H1 (cell line): ENCODE measurements around the gene SERPINB6.

ENCODE experiments used
- CBX8 ChIP-seq: fragments of 300-800, 300-1000 bp; sonication (generic); IDR thresholded peaks from 2 replicates; pipeline ENCODE4 v1.7.1; 2016; ENCODE audit warnings: low read depth, low read length, borderline replicate concordance
- EP300 ChIP-seq, 2 experiments: IDR thresholded peaks; 1 replicate in 1 of 2; 2 replicates in 1 of 2; pipeline ENCODE4 v1.6.1; 2011 to 2012; ENCODE audit warnings: low read depth in 2 of 2, low read length in 2 of 2, mild to moderate bottlenecking in 2 of 2, borderline replicate concordance in 1 of 2, inconsistent platforms in 1 of 2, moderate library complexity in 1 of 2
- GABPA ChIP-seq: IDR thresholded peaks from 2 replicates; pipeline ENCODE4 v1.6.1; 2011; ENCODE audit warnings: mild to moderate bottlenecking, low read length, moderate library complexity, borderline replicate concordance; ENCODE audit not compliant: insufficient read depth
- HDAC2 ChIP-seq, 2 experiments: fragments of 300-600 bp in 1 of 2; sonication (generic) in 1 of 2; IDR thresholded peaks; 2 replicates each; pipeline ENCODE4 v1.6.1; 2011 to 2012; ENCODE audit warnings: low read depth in 2 of 2, low read length in 2 of 2, mild to moderate bottlenecking in 2 of 2, moderate library complexity in 2 of 2, borderline replicate concordance in 1 of 2, inconsistent platforms in 1 of 2
- HDAC6 ChIP-seq: IDR thresholded peaks from one replicate; pipeline ENCODE4 v1.7.1; 2012; ENCODE audit warnings: low read depth, mild to moderate bottlenecking, inconsistent platforms, low read length, moderate library complexity
- JUND ChIP-seq: IDR thresholded peaks from 2 replicates; pipeline ENCODE4 v1.6.1; 2011; ENCODE audit warnings: mild to moderate bottlenecking, improper control_type of control experiment, low read length
- NRF1 ChIP-seq: IDR thresholded peaks from 2 replicates; pipeline ENCODE4 v1.6.1; 2011; ENCODE audit warnings: mild to moderate bottlenecking, low read depth, low read length, improper control_type of control experiment
- POLR2A ChIP-seq, 2 experiments: IDR thresholded peaks; 1 replicate in 1 of 2; 2 replicates in 1 of 2; pipeline ENCODE4 v1.6.1; 2011; ENCODE audit warnings: low read depth in 2 of 2, low read length in 2 of 2, mild to moderate bottlenecking in 2 of 2; ENCODE audit errors: control extremely low read depth in 1 of 2
- POLR2AphosphoS5 ChIP-seq: IDR thresholded peaks from 2 replicates; pipeline ENCODE4 v1.6.1; 2011; ENCODE audit warnings: low read depth, low read length
- RXRA ChIP-seq: IDR thresholded peaks from 2 replicates; pipeline ENCODE4 v1.6.1; 2011; ENCODE audit warnings: low read depth, mild to moderate bottlenecking, low read length, moderate library complexity; ENCODE audit not compliant: insufficient read depth
- SP1 ChIP-seq: IDR thresholded peaks from 2 replicates; pipeline ENCODE4 v1.6.1; 2011; ENCODE audit warnings: low read depth, low read length
- TAF1 ChIP-seq: IDR thresholded peaks from 2 replicates; pipeline ENCODE4 v1.6.1; 2011; ENCODE audit warnings: mild to moderate bottlenecking, low read depth, low read length
- TF ChIP-seq, protein P1 (sequence below), 3 experiments: IDR thresholded peaks; 1 replicate in 2 of 3; 2 replicates in 1 of 3; pipeline versions ENCODE4 v1.5.1 to v1.6.1; 2011; ENCODE audit warnings: low read length in 3 of 3, mild to moderate bottlenecking in 3 of 3, inconsistent platforms in 2 of 3, low read depth in 1 of 3, moderate library complexity in 1 of 3; ENCODE audit not compliant: insufficient read depth in 1 of 3; ENCODE audit errors: control extremely low read depth in 1 of 3
- TF ChIP-seq, protein P2 (sequence below): IDR thresholded peaks from 2 replicates; pipeline ENCODE4 v1.6.1; 2012; ENCODE audit warnings: inconsistent platforms

DNA sequence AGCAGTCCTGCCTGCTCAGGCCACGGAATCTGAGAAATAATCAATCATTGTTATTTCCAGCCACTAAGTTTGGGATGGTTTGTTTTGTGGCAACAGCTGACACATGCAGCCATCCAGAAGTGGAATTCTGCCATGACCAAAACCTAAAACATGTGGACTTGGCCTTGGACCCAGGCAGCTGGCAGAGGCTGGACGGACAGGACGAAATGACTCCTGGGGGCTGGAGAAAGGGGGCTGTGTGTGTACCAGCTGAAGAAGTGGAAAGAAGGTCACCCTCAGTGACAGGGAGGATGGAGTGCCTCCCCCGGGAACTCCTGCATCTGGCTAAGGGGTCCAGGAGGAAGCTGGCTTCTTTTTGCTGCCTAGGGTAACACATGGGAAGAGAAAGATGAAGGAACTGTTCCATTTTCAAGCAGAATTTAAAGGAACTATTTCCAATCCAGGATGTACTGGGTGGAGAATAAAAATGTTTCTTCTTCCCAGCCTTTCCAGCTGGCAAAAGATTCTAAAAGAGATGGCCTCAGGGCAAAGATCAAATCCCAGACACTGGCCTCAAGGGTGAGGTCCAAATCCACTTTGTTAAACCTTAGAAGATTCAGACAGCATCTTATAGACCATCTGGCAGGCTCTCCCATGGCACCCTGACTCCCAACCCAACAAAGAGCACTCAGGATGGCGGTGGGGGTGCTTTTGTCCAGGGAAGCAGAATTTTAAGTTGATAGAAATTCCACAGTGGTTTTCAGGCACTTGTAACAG lies 14.3 kb downstream of the SERPINB6 start:
- TF ChIP-seq, protein P1, sequence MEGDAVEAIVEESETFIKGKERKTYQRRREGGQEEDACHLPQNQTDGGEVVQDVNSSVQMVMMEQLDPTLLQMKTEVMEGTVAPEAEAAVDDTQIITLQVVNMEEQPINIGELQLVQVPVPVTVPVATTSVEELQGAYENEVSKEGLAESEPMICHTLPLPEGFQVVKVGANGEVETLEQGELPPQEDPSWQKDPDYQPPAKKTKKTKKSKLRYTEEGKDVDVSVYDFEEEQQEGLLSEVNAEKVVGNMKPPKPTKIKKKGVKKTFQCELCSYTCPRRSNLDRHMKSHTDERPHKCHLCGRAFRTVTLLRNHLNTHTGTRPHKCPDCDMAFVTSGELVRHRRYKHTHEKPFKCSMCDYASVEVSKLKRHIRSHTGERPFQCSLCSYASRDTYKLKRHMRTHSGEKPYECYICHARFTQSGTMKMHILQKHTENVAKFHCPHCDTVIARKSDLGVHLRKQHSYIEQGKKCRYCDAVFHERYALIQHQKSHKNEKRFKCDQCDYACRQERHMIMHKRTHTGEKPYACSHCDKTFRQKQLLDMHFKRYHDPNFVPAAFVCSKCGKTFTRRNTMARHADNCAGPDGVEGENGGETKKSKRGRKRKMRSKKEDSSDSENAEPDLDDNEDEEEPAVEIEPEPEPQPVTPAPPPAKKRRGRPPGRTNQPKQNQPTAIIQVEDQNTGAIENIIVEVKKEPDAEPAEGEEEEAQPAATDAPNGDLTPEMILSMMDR (IDR thresholded peaks at IDR 0.05; ENCODE audit: control extremely low read depth in 1 of 3, insufficient read depth in 1 of 3, low read depth in 1 of 3, low read length in 3 of 3), result no peak
- TF ChIP-seq POLR2A (IDR thresholded peaks at IDR 0.05; ENCODE audit: control extremely low read depth in 1 of 2, low read depth in 2 of 2, low read length in 2 of 2), result no peak
- TF ChIP-seq EP300 (IDR thresholded peaks at IDR 0.05; ENCODE audit: borderline replicate concordance in 1 of 2, low read depth in 2 of 2, low read length in 2 of 2), result no peak
- TF ChIP-seq CBX8, result no peak
- TF ChIP-seq GABPA, result no peak
- TF ChIP-seq RXRA, result no peak
- no peak for TF ChIP-seq POLR2AphosphoS5
- TF ChIP-seq NRF1, result no peak
- no peak for TF ChIP-seq SP1
- TF ChIP-seq HDAC6, result no peak
- TF ChIP-seq, protein P2, sequence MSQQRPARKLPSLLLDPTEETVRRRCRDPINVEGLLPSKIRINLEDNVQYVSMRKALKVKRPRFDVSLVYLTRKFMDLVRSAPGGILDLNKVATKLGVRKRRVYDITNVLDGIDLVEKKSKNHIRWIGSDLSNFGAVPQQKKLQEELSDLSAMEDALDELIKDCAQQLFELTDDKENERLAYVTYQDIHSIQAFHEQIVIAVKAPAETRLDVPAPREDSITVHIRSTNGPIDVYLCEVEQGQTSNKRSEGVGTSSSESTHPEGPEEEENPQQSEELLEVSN, result no peak
- no peak for TF ChIP-seq TAF1
- TF ChIP-seq JUND, result no peak
- TF ChIP-seq HDAC2 (IDR thresholded peaks at IDR 0.05; ENCODE audit: borderline replicate concordance in 1 of 2, low read depth in 2 of 2, low read length in 2 of 2), result no peak
